AG04450 (cell line): ENCODE measurements around the gene ACTN4. TPM values are rescaled to one million over a fixed set of nuclear protein-coding genes. Genes with fewer than 3 reads are reported as not detected.

Experiments used
- CTCF ChIA-PET: fragments of 300-600, 350-600 bp; formaldehyde crosslinking; extraction: SDS; loops from one replicate; lab custom pipeline; 2022; ENCODE audit warnings: antibody characterized with exemption, inconsistent platforms; lab: Charles Lee
- POLR2A ChIA-PET: fragments of 350-600 bp; formaldehyde crosslinking; extraction: SDS; loops from one replicate; lab custom pipeline; 2021; ENCODE audit warnings: antibody characterized with exemption, inconsistent platforms; lab: Yijun Ruan, JAX
- DNase-seq: peaks from one replicate; pipeline ENCODE4 v3.0.0-alpha.2; 2011; ENCODE audit warnings: low read depth, low spot score
- H3K27ac ChIP-seq: one replicate; pipeline ENCODE4 v1.5.1; 2012; ENCODE audit warnings: low read depth, low read length, control low read depth
- H3K27me3 ChIP-seq: one replicate; pipeline ENCODE4 v1.6.0; 2012; ENCODE audit warnings: low read length; ENCODE audit not compliant: control insufficient read depth, insufficient read depth
- H3K4me3 ChIP-seq: 2 replicates; pipeline ENCODE4 v1.5.1; 2011; ENCODE audit warnings: mild to moderate bottlenecking, low read depth, low read length, control low read depth
- H3K9me3 ChIP-seq: 2 replicates; pipeline ENCODE4 v1.5.1; 2012; ENCODE audit warnings: low read length; ENCODE audit not compliant: control insufficient read depth, insufficient read depth
- CTCF ChIP-seq: IDR thresholded peaks from 2 replicates; pipeline ENCODE4 v1.5.1; 2011; ENCODE audit warnings: low read depth, low read length, control low read depth, inconsistent platforms
- polyA plus RNA-seq: library from polyadenylated mRNA; depleted of rRNA; stranded (reverse); fragments of >200 nt; gene quantifications from 2 replicates; pipeline ENCODE4 v1.2.3, GENCODE V29; 2011

ACTN4 gene
- polyA plus RNA-seq, 1 experiment = 300 TPM

GRCh38 chr19:38666663-38667511 is 19.4 kb downstream of the ACTN4 start:
- Histone ChIP-seq H3K4me3 (0 out of 2 replicates have a peak overlapping the region, but pooled peaks have one; percentile 7), H3K27ac (peak overlapping the region; percentile 95), H3K27me3 (no peaks in the 10 kb centered on the region), H3K9me3 (no peaks in the 10 kb centered on the region)
- no peak for TF ChIP-seq CTCF
- ChIA-PET POLR2A (interaction anchor here (0.6 to 1.6 kb wide), 7 partner anchors 8 to 452 kb away, joined by 3 to 12 read pairs (median 4); partner anchors contain the start of gene ACTN4), CTCF (interaction anchor here (1.2 kb wide), 1 partner anchor 263 kb away, joined by 3 read pairs; no protein-coding TSS in a partner anchor)
- no peak for DNase-seq

- peak overlapping the region; percentile 10; the same call in 1 of the 2 replicates for H3K4me3 ChIP-seq
- TF ChIP-seq CTCF = no peak
- no peaks in the 10 kb centered on the region for H3K9me3 ChIP-seq
- ChIA-PET CTCF (interaction anchor here (1.2 kb wide), 1 partner anchor 262 kb away, joined by 3 read pairs; no protein-coding TSS in a partner anchor), POLR2A (interaction anchor here (0.6 to 1.6 kb wide), 9 partner anchors 8 to 451 kb away, joined by 3 to 12 read pairs (median 4); partner anchors contain the start of gene ACTN4)
- no peak for DNase-seq
- no peaks in the 10 kb centered on the region for H3K27me3 ChIP-seq
- peak overlapping the region; percentile 95 for H3K27ac ChIP-seq
These were observed 20.3 kb downstream of the ACTN4 start for GRCh38 chr19:38667661-38668171.

GRCh38 chr19:38669552-38669951 is 22.1 kb downstream of the ACTN4 start:
- Histone ChIP-seq H3K27me3 (no peaks in the 10 kb centered on the region), H3K9me3 (no peaks in the 10 kb centered on the region), H3K4me3 (no peak overlapping the region), H3K27ac (peak overlapping the region; percentile 11)
- no peak for DNase-seq
- CTCF ChIA-PET = interaction anchor here (1.9 to 2.1 kb wide), 2 partner anchors 10 to 35 kb away, joined by 5 to 7 read pairs; no protein-coding TSS in a partner anchor
- no peak for TF ChIP-seq CTCF
- POLR2A ChIA-PET = interaction anchor here (1.9 kb wide), 1 partner anchor 10 kb away, joined by 6 read pairs; no protein-coding TSS in a partner anchor

- no peak for DNase-seq
- POLR2A ChIA-PET = interaction anchor here (0.6 to 2.1 kb wide), 5 partner anchors 12 to 449 kb away, joined by 3 to 7 read pairs (median 5); partner anchors contain the start of gene ACTN4
- CTCF ChIA-PET = interaction anchor here (0.7 to 2.1 kb wide), 3 partner anchors 11 to 33 kb away, joined by 3 to 5 read pairs (median 4); no protein-coding TSS in a partner anchor
- Histone ChIP-seq H3K27me3 (no peaks in the 10 kb centered on the region), H3K27ac (no peak overlapping the region), H3K4me3 (no peak overlapping the region), H3K9me3 (no peaks in the 10 kb centered on the region)
- TF ChIP-seq CTCF = no peak
These were observed 23.5 kb downstream of the ACTN4 start for GRCh38 chr19:38670921-38671398.
